ENCODE data around the gene EDNRA.
"Not testable (repeated sequence)": the region's sequence is repeated elsewhere in the genome, so short reads cannot be mapped to it uniquely, and the experiment has no call there.

EDNRA gene

DNA sequence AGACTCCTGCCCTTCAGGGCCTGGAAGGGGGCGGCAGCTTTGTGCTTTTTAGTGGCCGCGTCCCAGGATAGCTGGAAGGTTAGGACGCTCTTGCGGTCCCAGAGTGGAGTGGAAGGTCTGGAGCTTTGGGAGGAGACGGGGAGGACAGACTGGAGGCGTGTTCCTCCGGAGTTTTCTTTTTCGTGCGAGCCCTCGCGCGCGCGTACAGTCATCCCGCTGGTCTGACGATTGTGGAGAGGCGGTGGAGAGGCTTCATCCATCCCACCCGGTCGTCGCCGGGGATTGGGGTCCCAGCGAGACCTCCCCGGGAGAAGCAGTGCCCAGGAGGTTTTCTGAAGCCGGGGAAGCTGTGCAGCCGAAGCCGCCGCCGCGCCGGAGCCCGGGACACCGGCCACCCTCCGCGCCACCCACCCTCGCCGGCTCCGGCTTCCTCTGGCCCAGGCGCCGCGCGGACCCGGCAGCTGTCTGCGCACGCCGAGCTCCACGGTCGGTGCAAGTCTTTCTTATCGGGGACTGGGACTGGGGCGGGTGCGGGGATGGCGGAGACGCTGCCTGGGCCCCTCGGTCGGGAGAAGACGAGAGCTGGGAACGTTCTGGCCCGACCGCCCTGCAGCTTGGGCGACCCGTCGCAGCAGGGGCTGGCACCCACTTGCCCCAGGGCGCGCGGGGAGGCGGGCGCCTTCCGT is at the start of gene EDNRA:
TSS of gene EDNRA (plus strand) at position 207 of the 686 bp plus-strand sequence. CDS start 4,585 bp downstream, outside the sequence.
- DNase-seq (ENCODE audit: low read depth) = peak; percentile 31

DNA sequence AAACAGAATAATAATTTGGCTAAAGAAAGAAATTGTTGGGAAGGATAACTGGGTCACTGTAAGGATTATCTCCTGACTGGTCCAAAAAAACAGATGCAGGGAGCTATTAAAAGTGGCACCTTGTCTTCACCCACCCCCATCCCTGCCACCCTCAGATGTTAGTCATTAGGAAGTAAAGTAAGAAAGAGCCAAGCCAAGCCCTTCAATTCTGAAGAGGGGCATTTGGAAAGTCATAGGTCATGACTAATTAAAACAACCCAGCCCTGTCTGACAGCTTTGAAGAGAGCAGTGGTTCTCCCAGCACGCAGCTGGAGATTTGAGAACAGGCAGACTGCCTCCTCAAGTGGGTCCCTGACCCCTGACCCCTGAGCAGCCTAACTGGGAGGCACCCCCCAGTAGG is 46.5 kb upstream of the EDNRA start:
- not testable (repeated sequence) for DNase-seq (ENCODE audit: low read depth)

DNA sequence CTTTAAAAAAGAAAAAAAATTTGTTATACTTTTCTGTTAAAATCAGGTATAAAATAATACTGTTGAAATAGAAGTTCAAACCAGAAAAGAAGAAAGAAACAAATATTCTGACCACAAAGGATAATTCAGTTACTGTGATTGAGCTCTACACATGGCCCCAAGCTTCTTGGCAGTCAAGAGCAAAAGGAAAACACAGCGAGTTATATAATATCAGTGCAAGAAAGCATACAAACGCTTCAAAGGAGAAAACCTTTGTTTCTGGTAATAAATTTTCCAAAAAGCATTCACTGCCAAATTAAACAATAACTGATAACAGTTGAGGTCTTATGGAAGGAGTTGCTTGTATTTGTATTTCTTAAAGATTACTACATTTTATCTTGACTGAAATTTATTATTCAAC is 40.5 kb upstream of the EDNRA start:
- DNase-seq (ENCODE audit: low read depth) = no peak

DNA sequence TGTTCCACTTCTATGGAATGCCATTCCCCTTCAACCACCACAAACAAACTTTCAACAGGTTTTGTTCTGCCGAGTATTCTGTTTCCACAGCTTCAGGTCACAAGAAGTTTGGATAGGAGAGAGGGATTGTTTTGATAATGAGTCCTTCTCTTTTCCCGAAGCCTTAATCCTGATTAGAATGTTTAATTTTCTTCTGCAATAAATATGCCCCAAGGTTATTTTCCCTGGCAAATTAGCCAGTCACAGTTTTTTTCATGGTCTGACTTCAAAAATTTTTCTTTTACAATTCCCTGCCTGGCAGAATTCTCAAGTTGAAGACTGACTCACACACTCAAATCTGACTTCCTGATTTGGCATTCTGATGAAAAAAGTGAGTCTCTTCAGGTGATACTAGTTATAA is 33.1 kb upstream of the EDNRA start:
- DNase-seq (ENCODE audit: low read depth) = no peak

DNA sequence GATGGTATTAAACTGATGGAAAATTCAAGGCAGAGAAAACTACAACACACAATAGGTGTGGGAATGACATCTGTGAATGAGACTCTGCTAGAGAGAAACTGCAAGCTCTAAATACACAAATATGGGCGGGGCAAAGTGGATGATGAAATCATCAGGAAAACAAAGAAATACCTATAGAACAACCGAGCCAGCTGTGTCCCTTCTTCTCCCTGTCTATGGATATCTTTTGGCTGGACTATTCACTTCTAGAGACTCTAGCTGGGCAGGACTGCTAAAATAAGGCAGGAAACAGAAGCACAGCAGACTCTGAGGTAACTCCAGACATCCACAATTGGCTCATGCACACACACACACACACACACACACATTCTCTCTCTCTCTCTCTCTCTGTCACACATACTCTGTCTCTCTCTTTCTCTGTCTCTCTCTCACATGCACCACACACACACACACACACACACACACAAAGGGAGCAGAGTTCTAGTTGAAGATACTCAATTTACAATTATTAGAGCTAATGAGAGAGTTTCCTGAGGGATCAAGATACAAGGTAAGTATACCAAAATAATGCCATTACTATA is 27.2 kb upstream of the EDNRA start:
- DNase-seq (ENCODE audit: low read depth) = no peak

DNA sequence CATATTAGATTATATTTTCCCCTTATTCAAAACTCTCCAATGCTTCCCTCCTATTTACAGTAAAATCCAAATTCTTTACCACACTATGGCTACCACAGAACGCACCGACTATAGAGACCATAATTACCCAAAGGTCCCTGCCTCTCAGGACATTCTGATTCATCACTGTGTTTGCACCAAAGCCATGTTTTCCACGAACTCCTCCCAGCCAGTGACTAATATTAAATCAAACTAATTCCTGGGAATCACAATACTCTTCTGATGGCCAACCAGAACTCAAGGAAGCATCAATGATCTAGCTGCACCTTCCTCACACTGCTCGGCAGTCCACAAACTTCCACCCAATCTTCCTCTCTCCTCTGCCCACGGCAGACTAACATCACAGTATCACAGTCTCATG is 24.2 kb upstream of the EDNRA start:
- DNase-seq (ENCODE audit: low read depth) = no peak

DNA sequence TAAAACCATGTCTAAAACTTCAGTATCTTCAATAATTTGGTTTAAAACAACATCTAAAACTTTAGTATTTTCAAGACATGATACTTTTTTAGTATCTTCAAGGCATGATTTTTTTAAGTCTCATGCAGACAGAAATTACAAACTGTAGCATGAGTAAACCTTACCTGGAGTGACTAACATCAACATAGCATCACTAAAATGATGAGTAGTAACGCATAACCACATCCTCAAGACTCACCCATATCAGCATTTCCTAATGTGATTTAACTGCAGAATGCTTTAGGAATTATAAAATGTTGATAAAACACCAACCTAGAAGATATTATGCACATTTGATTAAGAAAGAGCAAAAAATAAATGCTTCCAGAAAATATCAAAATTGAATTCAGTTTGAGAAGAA is 19.7 kb upstream of the EDNRA start:
- DNase-seq (ENCODE audit: low read depth) = no peak

DNA sequence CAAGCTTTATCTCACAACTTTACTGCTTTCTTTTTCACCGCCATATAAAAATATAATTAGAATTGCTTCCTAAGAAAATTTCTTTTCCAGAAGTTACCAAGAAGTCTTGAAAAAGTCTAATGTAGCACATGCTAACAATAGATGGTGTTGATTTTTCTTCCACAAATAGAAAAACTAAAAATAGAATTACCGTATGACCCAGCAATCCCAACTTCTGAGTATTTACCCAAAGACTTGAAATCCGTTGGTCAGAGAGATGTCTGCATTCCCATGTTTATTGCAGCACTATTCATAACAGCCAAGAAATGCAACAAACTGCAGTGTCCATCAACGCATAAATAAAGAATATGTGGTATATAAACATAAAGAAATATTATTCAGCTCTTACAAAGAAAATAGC is 17.8 kb upstream of the EDNRA start:
- no peak for DNase-seq (ENCODE audit: low read depth)

DNA sequence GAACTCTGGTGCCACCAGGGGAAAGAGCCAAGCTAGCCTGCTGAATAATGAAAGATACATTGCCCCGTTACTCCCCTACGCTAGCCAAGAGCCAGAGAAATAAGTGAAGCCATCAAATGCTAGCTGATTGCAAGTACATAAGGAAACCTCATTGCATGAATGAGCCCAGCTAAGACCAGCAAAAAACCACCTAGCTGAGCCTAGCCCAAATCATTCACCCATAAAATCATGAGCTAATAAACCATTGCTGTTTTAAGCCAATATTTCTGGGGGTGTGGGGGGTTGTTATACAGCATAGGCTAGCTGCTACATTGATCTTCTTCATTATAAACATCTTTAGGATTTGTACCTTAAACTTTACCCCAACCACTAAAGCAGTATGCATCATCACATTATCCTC is 15.4 kb upstream of the EDNRA start:
- DNase-seq (ENCODE audit: low read depth) = no peak

DNA sequence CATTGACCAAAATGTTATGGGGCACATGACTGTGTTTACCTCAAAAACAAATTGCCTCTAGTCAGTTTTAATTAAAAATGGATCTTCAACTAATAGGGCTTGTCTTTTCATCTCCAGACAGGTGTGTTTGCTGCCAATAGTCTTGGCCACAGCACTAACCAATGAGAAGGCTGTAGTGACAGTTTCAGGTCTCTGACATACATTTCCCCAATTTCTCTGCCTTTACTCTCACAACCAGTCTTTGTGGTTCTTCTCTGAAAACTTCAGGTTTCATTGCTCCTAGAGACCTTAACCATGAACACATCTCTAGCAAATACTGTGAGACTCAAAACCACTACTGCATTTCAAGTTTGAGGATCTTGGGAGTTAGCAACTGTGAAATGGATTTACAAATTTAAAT is 3.5 kb upstream of the EDNRA start:
- DNase-seq (ENCODE audit: low read depth) = no peak

DNA sequence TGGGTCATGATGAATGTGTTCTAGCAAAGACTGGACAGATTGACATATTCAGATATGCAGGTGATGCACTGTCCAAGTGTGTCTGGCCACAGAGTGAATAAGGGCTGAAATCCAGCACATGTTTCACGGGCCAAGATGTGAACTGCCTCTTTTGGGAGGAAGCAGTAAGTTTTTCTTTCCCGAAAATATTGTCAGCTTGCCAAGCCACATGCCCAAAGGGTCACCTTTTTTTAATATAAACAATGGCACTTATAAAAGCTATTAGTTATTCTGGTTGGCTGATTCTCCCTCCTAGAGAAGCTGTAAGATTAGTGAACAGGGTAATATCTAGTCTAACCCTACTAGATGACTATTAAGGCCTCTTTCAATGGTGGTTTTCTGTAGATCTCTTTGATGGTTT is 1.5 kb upstream of the EDNRA start:
- no peak for DNase-seq (ENCODE audit: low read depth)

DNA sequence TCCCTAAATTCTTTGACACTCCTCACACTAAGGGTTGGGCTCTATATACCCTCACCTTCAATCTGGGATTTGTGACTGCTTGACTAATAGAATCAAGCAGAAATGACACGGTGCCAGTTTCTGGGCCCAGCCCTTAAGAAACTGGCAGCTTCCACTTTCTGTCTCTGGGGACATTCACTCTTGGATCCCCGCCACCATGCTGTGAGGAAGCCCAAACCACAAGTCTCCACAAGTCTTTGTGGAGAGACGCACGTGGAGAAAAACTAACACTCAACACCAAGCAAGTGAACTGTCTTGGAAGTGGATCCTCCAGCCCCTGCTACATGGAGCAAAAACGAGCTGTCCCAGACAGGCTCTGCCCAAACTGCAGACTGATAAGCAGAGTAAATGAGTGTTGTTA is 1.1 kb upstream of the EDNRA start:
- DNase-seq (ENCODE audit: low read depth) = peak; percentile 79

DNA sequence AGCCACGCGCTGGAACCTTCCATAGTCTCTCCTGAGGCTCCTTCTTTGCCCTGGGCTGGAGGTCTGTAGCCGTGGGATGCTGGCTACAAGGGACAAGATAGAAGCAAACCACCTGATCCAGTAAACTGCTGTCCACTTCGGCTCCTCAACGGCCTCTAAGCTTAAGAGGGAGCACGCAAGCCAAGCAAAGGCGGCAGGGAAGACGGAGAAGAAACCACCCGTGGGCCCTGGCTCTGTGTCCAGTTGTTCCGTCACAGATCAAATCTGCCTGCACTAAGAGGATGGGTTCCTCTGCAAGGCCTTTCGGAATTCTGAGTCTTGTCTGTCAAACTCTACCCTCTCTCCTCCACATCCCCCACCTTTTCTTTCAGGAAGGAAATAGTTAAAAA is 401 bp upstream of the EDNRA start:
- no peak for DNase-seq (ENCODE audit: low read depth)

DNA sequence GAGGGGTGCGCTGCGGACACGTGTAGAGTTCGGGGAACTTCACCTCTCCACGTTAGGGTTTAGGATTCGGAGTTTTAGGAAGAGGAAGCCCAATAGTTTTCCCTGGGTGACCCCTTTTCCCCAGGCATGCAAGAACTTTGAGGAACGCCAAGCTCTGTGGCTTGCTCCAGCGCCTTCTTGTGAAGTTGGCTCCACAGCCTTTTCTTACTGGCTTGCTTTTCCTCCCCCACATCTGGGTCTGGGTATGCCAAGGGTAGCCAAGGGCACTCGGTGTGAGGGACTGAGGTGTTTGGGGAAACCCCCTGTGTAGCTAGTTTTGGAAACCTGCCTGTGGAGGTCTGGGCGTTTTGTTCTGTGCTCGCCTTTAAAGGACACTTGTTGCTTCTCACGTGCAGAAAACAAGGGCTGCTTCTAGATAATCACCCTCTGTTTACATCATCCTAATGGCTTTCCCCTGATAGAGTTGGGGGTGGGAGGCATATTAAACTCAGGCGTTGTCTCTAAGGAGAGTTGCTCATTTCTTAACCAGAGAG is 746 bp downstream of the EDNRA start:
- DNase-seq (ENCODE audit: low read depth) = no peak

DNA sequence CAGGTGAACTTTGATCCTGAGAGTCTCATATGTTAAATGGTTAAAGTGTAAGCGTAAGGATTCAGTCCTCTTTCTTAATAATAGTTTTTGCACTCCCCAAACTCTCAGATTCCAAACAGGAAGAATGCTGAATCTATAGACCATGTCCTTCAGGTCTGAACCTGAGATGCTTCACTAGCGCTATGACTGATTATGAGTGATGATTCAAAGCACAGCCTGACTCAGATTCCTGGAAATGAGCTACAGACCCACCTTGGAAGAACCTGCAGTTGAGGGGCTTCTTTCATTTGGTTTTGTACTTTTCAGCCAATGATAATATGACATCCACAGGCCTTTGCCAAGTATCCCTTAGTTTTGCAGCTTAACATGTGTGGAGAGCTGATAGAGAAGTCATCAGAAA is 1.4 kb downstream of the EDNRA start:
- no peak for DNase-seq (ENCODE audit: low read depth)

DNA sequence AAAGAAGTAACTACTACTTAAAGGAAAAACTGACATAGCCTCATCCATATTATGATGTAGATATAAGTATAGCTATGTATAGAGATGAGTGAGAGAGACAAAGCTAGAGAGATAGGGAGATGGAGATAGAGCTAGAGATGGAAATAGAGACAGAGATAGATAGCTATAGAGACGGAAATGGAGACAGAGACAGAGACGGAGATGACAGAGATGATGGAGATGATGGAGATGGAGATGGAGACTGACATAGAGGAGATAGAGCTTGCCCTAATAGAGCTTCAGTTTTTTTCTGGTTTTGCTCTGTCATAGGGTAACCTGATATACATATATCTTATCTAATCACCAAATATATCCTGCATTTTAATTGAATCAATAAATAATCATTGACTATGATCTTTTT is 4.3 kb downstream of the EDNRA start:
- no peak for DNase-seq (ENCODE audit: low read depth)

DNA sequence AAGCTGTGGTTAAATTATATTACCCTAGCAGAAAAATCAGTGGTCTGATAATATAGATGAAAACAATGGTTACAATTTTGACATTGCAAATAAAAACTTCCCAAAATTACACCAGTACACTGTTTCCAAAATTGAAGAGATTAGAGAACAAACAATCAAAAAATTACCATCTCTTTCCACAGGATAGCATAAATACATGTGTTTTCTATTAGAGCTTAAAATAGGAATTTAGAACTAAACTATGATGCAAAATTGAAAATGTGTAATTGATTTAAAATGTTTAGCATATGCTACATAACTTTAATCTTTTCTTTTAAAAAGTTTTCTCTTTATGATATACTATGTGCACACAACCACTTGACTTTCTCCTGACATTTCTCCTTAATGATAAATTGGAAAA is 6.7 kb downstream of the EDNRA start:
- DNase-seq (ENCODE audit: low read depth) = no peak

DNA sequence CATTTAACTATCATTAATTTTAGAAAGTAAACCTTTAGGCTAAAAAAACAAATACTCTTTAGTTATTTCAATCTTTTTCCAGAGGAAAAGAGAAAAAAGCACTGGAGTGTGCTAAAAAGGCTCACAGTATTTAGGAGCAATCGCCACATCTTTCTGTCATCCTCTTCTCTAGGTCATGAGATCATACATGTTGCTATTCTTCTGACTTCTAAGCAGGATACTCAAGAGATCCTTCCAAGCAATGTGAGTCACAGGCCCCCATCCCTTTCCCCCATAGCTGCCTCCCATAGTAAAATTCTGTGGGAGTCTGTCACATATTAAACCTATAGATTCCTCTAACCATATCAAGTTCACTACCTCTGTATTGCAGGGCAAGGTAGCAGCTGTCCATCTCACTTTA is 7.7 kb downstream of the EDNRA start:
- DNase-seq (ENCODE audit: low read depth) = no peak

DNA sequence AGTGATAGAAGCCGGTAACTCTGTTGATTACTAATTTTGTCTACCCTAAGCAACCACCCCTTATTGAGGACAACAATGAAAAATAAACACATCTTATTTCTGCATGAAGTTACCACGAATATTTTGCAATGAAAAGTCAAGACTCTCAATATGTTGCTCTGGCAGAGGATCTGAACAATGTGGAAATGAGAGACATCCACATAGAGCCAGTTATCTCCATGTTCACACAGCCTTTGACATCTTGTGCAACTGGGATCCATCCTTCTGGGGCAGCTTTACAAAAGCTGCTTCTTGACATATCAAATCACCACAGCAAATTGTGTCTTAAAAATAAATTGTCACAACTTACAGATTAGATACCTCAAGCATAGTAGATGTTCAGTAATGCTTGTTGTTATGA is 10.2 kb downstream of the EDNRA start:
- no peak for DNase-seq (ENCODE audit: low read depth)

DNA sequence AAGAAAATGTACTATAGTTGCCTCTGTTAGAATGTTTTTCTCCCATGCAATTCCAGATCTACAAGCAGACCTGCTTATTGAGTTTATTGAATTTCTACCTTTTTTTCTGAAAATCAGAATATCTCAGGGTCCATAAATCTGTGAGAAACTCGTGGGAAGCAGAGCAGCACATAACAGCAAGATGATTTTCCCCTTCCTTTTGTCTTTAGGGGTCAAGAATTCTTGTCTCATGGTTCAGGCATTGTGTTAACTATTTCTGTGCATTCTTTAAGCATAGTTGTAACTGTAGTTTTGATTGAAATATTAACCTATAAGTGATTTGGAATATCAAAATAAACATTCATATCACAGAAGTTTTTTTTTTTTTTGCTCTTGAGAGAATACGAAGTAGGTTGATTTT is 11.4 kb downstream of the EDNRA start:
- no peak for DNase-seq (ENCODE audit: low read depth)

DNA sequence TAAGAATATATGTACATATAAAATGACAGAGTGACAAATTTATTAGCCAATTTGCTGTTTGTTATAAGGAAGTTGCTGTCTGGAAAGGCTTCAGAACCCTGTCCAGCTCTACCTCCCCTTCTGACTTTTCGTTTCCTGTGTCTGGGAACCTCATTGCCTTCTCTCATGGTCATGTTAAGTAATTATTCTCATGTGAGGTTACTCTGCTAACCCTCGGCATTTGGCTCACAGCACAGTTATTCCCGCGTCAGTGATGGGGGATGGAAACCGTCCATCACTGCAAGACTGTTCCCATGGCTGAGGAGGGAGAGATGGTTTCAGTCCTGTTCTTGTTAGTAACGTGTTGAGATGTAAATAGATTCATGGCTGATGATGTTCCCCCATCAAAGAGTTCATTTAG is 11.9 kb downstream of the EDNRA start:
- peak; percentile 41 for DNase-seq (ENCODE audit: low read depth)

DNA sequence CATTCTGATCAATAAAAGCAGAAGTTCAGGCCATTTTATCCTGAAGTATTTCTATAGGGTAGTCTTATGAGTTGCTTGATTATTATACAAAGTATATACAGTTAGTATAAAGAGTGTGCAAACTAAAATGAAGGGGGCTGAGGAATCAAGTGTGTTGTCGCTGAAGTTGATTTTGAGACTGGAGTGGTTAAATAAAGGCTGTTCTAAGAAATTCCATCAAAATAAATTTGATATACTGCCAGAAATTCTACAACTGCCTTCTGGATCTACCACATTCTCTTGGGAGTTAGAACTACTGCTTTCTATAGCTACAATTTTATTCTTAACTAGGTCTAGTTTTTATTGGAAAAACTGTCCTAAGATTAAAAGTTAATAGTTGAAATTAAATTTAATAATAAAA is 12.4 kb downstream of the EDNRA start:
- no peak for DNase-seq (ENCODE audit: low read depth)

DNA sequence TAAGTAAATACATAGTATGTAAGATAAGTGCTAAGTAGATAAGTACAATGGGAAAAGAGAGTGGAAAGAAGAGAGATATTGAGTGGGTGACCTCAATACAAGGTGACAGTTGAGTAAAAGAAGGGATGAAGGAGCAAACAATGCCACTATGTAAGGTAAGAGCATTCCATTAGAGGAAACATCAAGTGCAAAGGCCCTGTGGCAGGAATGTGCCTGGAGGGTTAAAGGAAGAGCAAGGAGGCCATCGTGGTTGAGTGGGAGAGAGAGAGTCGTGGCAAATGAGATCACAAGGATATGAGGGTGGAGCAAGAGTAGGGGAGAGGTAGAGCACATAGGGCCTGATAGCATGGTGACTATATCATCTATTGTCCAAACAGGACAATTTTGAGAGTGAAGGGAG is 13.4 kb downstream of the EDNRA start:
- DNase-seq (ENCODE audit: low read depth) = no peak

DNA sequence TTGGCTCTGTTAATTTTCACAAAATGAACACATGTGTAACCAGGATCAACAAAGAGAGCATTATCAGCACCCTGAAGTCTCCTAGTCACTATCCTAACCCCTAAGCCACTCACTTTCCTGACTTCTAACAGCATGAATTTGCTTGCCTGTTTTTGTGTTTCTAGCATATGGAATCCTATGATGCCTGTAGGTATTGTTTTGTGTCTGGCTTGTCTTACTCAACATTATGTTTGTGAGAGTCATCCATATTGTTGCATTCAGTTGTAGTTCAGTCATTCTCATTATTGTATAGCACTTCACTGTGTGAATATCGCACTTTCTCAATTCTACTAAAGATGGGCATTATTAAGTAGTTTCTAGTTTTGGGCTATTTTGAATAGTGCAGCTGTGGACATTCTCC is 15.6 kb downstream of the EDNRA start:
- no peak for DNase-seq (ENCODE audit: low read depth)
